ENCODE data around the gene SLC45A3. TPM values are rescaled to one million over a fixed set of nuclear protein-coding genes. Genes with fewer than 3 reads are reported as not detected.

SLC45A3 gene
- total RNA-seq, 1 donor from 2014 or later = 9.2 TPM

DNA sequence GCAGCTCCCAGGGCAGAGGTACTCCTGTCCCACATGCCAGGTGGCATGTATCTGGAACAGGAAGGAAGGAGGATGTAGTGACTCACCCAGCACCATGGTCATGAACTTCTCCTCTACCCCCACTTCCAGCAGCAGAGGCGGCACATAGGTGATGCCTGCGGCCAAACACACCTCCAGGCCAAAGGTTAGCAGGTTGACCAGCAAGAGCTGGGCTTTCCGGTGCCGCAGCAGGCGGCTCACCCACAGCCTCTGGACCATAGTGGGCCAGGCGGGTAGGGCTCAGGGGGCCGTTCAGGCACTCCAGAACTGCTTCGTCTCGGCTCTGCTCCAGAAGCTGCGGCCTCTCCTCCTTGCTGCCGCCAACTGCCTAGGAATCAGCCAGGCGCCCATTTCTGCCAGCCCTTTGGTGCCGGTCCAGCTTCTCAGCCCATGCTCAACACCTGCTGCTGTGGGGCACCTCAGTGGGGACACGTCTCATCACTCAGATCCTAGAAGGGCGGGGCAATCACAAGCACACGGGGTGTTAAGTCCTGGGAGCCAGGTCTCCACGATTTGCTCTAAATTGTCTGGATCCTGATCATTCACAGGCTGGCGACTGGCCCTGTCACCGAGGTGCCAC is 15.8 kb downstream of the SLC45A3 start:
- TF ChIP-seq, protein P1, sequence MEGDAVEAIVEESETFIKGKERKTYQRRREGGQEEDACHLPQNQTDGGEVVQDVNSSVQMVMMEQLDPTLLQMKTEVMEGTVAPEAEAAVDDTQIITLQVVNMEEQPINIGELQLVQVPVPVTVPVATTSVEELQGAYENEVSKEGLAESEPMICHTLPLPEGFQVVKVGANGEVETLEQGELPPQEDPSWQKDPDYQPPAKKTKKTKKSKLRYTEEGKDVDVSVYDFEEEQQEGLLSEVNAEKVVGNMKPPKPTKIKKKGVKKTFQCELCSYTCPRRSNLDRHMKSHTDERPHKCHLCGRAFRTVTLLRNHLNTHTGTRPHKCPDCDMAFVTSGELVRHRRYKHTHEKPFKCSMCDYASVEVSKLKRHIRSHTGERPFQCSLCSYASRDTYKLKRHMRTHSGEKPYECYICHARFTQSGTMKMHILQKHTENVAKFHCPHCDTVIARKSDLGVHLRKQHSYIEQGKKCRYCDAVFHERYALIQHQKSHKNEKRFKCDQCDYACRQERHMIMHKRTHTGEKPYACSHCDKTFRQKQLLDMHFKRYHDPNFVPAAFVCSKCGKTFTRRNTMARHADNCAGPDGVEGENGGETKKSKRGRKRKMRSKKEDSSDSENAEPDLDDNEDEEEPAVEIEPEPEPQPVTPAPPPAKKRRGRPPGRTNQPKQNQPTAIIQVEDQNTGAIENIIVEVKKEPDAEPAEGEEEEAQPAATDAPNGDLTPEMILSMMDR (IDR thresholded peaks at IDR 0.05; ENCODE audit: unreplicated experiment) = no peak
- DNase-seq (ENCODE audit: low spot score) = no peak
- Mint-ChIP-seq H3K27me3 (ENCODE audit: unreplicated experiment) (peaks cover 12% of the 10 kb centered on the region), H3K9me3 (ENCODE audit: unreplicated experiment) (no peaks in the 10 kb centered on the region), H3K4me3 (ENCODE audit: unreplicated experiment) (no peak overlapping the region), H3K27ac (ENCODE audit: unreplicated experiment) (no peak overlapping the region), H3K36me3 (ENCODE audit: low read depth, unreplicated experiment) (peaks cover 7% of the 10 kb centered on the region), H3K4me1 (ENCODE audit: unreplicated experiment) (peaks cover 58% of the 10 kb centered on the region)

DNA sequence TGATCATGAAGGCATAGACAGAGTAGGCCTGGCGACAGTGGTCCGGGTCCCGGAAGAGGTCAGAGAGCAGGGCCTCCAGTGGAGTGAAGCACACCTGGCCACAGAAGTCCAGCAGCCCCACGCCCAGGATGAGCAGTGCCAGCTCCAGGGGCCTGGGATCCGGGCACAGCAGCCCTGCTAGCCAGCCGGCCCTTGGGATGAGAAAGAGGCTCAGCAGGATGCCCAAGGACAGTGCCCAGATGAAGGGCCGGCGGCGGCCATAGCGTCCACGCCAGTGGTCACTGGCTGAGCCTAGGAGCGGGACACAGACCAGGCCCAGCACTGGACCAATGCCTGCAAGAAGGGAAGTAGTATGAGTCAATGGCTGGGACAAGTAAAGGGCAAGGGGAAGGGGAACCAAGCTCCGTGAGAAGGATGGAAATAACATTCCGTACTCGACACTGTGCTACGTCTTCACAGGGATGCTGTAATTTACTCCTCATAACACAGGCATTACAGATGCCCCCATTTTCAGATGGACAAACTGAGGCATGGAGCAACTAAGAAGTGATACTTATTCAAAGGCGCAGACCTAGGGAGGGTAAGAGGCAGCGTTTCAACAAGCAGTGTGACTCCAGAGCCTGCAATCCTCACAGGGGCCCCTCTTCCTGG is 16.9 kb downstream of the SLC45A3 start:
- no peak overlapping the region for H3K4me3 Mint-ChIP-seq (ENCODE audit: unreplicated experiment)
- TF ChIP-seq, protein P1 (IDR thresholded peaks at IDR 0.05; ENCODE audit: unreplicated experiment) = no peak
- peaks cover 12% of the 10 kb centered on the region for H3K27me3 Mint-ChIP-seq (ENCODE audit: unreplicated experiment)
- no peak overlapping the region for H3K27ac Mint-ChIP-seq (ENCODE audit: unreplicated experiment)
- no peaks in the 10 kb centered on the region for H3K9me3 Mint-ChIP-seq (ENCODE audit: unreplicated experiment)
- H3K4me1 Mint-ChIP-seq (ENCODE audit: unreplicated experiment) = peaks cover 56% of the 10 kb centered on the region
- peaks cover 7% of the 10 kb centered on the region for H3K36me3 Mint-ChIP-seq (ENCODE audit: low read depth, unreplicated experiment)
- DNase-seq (ENCODE audit: low spot score) = no peak

DNA sequence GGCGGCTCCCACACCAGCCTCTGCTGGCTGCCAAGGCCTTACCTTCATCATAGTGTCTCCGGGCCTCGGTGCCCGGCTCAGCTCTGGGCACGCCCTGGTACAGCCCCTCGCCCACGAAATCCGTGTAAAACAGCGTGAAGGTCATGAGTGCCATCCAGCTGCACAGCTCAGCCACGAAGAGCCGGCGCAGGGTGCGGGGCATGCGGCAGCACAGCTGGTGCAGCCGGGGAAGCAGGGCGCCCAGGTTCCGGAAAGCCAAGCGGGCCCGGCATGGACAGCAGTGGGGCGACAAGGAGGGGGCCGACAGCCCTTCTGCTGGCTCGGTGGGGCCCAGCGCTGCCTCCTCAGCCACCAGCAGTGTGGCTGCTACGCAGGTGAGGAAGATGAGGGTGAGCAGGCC is 17.5 kb downstream of the SLC45A3 start:
- TF ChIP-seq, protein P1 (IDR thresholded peaks at IDR 0.05; ENCODE audit: unreplicated experiment) = no peak
- Mint-ChIP-seq H3K9me3 (ENCODE audit: unreplicated experiment) (no peaks in the 10 kb centered on the region), H3K27ac (ENCODE audit: unreplicated experiment) (no peak overlapping the region), H3K36me3 (ENCODE audit: low read depth, unreplicated experiment) (peaks cover 7% of the 10 kb centered on the region), H3K27me3 (ENCODE audit: unreplicated experiment) (peaks cover 12% of the 10 kb centered on the region), H3K4me3 (ENCODE audit: unreplicated experiment) (no peak overlapping the region), H3K4me1 (ENCODE audit: unreplicated experiment) (peaks cover 53% of the 10 kb centered on the region)
- no peak for DNase-seq (ENCODE audit: low spot score)

DNA sequence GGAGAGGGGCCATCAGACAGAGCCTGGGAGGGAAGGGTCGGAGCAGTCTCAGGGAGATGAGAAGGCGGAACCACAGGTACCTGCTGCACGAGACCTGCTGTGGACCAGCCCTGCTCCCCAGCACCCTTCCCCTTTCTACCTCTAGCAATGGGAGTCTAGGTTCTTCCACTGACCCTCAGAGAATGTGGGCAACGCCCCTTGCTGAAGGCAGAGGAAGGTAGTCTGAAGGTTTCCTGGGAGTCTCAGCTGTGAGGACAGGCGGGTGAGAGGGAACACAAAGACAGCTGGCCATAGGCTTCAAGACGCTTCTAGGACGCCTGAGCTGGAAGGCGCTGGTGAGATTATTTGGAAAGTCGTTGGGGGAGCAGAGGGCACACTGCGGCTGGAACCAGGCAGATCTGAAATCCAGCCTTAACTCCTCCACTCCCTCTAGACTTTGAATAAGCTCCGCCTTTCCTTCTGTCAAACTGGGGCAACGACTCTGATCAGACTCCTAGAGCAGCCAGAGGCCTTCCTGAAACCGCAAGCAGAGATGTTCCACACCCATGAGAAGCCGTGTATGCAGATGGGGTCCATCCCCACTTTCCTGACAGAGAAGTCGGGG is 18.1 kb downstream of the SLC45A3 start:
- Mint-ChIP-seq H3K36me3 (ENCODE audit: low read depth, unreplicated experiment) (peaks cover 7% of the 10 kb centered on the region), H3K4me3 (ENCODE audit: unreplicated experiment) (no peak overlapping the region), H3K4me1 (ENCODE audit: unreplicated experiment) (peaks cover 57% of the 10 kb centered on the region), H3K27me3 (ENCODE audit: unreplicated experiment) (peaks cover 12% of the 10 kb centered on the region), H3K27ac (ENCODE audit: unreplicated experiment) (no peak overlapping the region), H3K9me3 (ENCODE audit: unreplicated experiment) (no peaks in the 10 kb centered on the region)
- TF ChIP-seq, protein P1 (IDR thresholded peaks at IDR 0.05; ENCODE audit: unreplicated experiment) = no peak
- DNase-seq (ENCODE audit: low spot score) = no peak

Measured in endothelial cell (in vitro differentiated cells).